ENCODE results near the gene IQCF2.
"Not testable (repeated sequence)": the region's sequence is repeated elsewhere in the genome, so short reads cannot be mapped to it uniquely, and the experiment has no call there.

IQCF2 gene

DNA sequence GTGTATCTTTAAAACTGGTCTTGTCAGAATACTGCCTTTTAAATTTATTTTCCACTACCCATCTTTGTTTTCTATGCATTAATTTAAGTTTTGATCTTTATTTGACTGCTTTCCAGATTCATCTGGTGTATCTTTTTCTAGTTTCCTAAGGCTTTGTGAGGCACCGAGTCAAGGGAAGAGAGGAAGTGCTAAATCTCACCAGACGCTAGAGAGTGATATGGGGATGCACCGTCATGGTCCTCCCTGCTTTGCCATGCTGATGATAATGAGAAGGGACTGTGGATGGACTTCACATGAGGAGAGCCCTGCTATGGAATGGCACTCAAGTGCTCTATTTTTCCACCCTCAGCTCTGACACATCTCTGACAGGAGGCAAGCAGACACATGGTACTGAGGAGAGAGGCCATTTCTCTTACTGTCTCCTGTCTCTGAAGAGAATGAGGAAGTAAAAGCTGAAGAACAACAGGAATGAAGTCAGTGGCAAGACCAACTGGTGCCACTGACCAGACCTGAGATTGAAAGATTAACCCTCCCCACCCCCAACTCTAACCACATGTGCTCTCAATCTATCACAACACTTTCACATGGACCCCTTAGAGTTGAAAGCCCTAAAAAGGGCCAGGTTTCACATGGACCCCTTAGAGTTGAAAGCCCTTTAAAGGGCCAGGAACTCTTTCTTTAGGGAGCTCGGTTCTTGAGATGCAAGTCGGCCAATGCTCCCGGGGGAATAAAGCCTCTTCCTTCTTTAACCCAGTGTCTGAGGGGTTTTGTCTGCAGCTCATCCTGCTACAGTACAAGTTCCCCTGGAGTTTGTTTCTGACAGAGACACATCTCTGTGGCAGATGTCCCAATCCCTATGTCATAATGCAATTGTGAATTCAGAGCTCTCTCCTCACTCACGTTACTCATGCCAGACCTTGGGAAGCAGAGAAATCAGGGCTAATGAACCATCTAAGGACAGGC, at the start of gene IQCF2:
IQCF2 (plus strand) TSS at position 913 of the 963 bp plus-strand sequence. CDS start 52 bp downstream, outside the sequence.
- DNase-seq, result no peak

- no peak for DNase-seq
Measured at GRCh38 chr3:51813539-51813938, 47.9 kb upstream of the IQCF2 start.

GRCh38 chr3:51814034-51814433, 47.4 kb upstream of the IQCF2 start:
- no peak for DNase-seq

DNA sequence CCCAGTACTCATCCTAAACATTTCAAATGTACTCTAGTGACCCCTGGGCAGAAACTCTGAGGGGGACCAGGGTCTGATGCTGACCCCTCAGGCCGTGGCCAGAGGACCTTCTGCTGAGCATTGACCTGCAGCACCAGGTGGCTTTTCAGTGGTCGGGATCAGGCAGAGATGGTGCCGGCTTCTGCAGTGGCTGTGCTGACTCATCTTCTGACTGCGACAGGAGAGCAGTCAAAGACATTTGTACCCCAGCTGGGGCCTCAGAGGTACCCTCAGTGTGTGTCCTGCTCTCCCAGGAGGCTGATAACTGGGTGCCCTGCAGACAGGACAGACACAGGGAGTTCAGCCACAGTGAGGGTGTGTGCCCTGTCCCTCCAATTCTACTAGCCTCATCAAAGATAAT, 45.8 kb upstream of the IQCF2 start:
- no peak for DNase-seq

DNA sequence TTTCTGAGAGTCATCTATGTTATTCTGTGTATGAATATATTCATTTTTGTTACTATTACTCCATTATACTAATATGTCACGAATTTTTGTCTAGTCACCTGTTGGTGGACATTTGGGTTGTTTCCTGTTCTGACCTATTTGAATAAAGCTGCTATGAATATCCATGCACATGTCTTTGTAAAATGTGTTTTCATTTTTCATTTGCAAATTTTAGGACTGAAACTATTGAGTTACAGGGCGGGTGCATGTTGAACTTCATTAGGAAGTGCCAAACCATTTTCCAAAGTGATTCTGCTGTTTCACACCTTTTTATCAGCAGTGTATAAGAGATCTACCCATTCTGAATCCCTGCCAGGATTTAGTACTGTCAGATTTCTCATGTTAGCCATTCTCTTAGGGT, 44.7 kb upstream of the IQCF2 start:
- no peak for DNase-seq

GRCh38 chr3:51817375-51817774, 44.0 kb upstream of the IQCF2 start:
- no peak for DNase-seq

DNA sequence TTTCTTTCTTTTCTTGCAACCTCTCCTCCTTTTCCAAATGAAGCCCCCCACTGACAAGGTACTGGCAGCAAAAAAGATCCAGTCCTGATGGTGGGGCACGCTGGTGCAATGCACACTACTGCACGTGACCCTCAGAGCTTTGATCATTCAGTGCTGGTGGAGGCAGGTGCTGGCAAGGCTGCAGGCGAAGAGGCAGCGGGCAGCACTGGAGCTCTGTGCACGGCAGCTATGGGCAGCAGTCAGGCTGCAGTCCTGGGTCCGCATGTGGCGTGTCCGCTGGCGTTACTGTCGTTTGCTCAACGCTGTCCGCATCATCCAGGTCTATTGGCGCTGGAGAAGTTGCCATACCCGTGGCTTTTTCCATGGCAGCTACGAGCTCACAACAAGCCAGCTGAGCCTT, 42.3 kb upstream of the IQCF2 start:
- no peak for DNase-seq

DNA sequence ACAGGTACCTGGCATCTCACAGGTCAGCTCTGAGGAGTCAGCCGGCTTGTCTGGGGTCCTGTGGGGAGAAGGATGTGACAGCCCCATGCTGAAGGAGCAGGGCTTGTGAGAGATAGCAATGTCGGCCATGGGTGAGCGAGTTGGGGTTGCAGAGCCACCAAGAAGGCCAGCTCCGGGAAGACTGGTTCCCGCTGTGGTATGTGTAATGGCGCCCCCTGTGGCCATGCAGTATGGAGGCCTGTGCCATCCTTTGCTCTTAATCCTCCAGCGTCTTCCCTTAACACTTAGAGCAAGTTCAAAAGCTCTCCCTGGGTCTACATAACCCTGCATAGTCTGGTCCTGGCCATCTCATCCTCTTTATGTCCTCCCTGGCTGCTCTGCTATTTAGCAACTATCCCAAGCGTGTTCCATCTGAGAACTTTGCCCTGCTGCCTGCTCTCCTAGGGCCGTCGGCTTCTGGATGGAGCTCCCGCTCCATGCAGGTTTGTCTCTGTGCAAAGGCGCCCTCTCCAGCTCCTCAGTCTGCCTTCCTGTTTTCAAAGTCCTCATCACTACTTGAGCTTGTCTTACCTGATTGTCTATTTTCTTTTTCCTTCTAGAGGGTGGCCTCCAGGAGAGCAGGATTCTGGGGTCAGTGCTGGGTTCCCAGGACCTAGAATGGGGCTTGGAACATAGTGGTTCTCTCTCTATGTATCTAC, 41.6 kb upstream of the IQCF2 start:
- DNase-seq, result no peak

DNA sequence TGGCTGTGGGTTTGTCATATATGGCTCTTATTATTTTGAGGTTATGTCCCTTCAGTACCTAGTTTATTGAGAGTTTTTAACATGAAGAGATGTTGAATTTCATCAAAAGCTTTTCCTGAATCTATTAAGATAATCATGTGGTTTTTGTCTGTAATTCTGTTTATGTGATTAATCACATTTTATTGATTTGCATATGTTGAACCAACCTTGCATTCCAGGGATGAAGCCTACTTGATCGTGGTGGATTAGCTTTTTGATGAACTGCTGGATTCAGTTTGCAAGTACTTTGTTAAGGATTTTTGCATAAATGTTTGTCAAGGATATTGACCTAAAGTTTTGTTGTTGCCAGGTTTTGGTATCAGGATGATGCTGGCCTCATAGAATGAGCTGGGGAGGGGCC, 33.1 kb upstream of the IQCF2 start:
- DNase-seq, result no peak

DNA sequence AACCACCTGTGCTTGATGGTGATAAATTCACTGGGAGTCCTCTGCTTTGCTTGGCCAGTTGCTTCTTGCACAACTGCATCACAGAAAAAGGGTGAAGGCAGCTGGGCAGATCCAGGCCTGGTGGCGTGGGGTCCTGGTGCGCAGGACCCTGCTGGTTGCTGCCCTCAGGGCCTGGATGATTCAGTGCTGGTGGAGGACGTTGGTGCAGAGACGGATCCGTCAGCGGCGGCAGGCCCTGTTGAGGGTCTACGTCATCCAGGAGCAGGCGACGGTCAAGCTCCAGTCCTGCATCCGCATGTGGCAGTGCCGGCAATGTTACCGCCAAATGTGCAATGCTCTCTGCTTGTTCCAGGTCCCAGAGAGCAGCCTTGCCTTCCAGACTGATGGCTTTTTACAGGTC, 31.1 kb upstream of the IQCF2 start:
- no peak for DNase-seq

DNA sequence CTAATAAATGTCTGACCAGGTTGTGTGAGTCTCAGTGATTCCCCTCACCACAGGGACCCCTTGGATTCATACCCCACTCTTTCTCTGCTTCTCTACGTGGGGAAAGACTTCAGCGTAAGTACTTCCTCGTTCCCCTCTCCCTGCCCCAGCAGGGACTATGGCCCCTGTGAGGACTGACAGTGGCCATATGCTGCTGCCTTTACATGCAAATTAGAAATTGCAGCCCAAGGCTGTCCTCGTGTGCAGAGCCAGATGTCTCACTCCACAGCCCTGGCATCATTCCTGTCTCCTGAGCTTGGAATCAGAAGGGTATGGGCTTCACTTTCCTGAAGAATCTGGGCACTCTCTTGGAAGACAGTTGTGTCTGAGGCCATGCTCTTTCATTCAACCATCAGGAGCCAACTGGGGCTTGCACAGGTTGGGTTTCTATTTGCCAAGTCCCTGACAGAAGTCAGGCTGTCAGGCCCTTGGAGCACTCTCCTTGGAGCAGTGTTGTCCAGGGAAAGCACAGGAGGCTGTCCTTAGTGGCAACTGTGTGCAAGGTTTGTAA, 30.5 kb upstream of the IQCF2 start:
- DNase-seq, result no peak

DNA sequence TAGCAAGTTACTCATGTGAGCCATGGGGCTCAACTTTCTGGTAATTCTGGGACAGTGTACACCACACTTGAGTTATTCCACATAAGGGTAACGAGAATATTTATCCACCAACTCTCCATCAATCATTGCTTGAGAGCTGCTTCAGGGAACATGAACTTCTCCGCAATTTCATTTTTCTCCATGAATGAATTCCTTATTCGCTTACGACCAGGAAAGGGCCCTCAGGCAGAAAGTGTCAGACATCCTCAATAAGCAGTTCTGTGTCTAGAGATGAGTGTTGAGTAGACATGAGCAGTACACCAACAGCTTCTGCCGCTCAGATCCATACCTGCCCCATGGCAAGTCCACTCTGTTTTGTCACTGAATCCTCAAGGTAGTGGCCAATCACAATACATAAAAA, 24.8 kb upstream of the IQCF2 start:
- DNase-seq, result no peak

DNA sequence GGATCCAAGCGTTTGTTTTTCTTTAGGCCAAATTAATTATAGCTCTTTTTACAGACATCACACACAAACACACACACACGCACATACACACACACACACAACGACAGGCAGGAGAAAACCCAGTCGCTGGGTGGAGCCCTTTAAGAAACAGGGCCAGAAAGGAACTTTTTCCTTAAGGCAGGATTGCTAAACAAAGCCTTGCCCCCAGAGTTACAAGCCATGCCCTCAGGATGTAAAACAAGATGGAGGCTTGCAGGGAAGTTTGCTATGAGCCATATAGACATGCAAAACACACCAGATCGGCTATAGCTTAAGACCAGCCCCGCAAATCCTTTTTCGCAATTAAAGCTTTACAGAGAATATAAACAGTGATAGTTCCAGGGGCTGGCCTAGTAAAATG, 16.3 kb upstream of the IQCF2 start:
- DNase-seq, result no peak

DNA sequence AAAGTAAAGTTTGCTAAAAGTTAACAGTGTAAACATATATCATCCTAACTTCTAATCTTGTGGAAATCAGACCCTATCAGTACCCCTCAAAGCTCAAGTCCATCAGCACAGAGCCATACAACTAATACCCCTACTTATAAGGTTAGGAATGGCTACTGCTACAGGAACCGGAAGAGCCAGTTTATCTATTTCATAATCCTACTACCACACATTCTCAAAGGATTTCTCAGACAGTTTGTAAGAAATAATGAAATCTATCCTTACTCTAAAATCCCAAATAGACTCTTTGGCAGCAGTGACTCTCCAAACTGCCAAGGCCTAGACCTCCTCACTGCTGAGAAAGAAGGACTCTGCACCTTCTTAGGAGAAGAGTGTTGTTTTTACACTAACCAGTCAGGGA, 6.0 kb upstream of the IQCF2 start:
- DNase-seq, result not testable (repeated sequence)

- no peak for DNase-seq
Measured at GRCh38 chr3:51862886-51863285, 1.5 kb downstream of the IQCF2 start.

- DNase-seq, result not testable (repeated sequence)
Measured at GRCh38 chr3:51868896-51869295, 7.5 kb downstream of the IQCF2 start.

DNA sequence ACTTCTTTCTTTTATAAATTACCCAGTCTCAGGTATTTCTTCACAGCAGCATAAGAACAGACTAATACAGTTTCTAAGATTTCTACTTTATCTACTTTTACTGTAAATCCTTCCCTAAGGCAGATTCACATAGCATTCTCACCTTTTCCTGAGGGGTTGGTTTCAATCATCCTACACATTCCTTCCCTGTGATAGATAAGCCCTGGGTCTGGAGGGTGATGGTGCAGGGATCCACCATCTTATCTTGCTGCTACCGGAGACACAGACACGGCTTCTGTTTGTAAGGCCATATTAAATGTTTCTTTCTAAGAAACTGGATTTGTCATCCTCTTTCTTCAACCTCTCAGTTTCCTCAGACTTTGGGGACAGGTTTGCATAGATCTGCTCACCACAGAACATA, 7.9 kb downstream of the IQCF2 start:
- DNase-seq, result no peak

DNA sequence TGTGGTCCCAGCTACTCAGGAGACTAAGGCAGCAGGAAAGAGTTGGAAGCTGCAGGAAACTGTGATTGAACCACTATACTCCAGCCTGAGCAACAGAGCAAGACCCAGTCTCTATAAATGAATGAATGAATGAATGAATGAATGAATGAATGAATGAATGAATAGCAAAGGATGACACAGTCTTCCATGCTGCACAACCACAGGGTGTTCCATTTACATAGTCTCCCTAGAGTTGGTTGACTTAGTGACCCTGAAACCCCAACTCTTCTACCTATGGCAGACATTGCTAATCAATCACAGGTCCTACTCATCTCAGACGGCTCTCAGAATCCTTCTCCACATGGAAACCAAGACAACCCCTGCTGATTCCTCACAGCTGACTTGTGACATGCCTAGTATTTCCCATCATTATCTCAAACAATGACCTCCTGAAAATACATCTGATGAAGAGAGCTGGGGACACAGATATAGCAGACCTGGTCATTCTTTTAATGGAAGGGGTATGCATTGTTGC, 11.9 kb downstream of the IQCF2 start:
- DNase-seq, result no peak

DNA sequence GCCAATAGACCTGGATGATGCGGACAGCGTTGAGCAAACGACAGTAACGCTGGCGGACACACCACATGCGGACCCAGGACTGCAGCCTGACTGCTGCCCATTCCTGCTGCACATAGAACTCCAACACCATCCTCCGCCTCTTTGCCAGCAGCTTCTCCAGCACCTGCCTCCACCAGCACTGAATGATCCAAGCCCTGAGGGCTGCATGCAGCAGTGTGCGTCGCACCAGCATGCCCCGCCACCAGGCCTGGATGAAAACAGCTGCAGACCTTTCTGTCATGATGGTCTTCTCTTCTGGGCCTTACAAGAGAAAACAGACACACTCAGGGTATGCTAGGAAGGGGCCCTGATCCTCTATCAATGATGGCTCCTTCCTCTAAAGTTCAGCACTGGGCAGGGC, 12.5 kb downstream of the IQCF2 start:
- DNase-seq, result no peak

DNA sequence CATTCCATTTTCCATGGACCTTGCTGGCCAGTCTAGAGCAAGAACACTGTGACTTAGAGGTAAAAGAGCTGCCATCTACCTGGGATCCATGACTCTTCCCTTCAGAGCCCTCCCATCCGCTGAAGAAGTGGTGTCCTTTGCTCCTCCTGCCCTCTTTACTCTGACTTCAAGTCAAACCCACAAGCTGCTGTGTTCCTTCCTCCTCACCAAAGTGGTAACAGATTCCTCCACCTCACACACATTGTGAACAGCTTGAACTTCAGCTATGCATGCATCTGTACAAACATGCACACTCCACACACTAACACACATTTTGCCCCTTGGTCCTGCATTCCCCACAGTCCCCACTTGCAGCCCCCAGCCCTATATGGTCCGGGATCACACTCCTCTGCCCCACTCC, 13.0 kb downstream of the IQCF2 start:
- no peak for DNase-seq

DNA sequence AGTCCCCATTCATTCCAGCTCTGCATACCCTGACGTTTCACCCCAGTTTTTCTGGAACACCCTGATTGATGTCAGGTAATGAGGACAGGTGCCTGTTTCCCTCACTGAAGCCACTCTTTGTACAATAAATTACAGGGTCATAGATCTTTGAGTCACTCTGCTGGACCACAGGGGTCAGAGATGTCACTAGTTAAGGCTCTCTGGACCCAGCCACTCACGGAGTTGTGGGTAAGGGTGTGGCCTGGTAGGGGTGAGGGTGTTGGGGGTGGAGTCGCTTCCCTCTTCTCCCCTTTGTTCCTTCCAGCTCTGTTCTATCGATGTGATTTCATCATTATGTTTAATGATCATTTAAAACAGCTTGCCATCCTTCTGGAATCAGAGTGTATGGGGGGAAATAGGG, 13.5 kb downstream of the IQCF2 start:
- DNase-seq, result no peak

- no peak for DNase-seq
Measured at GRCh38 chr3:51875501-51875900, 14.1 kb downstream of the IQCF2 start, which contains the start of gene IQCF5. Gene IQCF5 (minus strand): TSS chr3:51875601. CDS start chr3:51875531, 70 bp downstream.

DNA sequence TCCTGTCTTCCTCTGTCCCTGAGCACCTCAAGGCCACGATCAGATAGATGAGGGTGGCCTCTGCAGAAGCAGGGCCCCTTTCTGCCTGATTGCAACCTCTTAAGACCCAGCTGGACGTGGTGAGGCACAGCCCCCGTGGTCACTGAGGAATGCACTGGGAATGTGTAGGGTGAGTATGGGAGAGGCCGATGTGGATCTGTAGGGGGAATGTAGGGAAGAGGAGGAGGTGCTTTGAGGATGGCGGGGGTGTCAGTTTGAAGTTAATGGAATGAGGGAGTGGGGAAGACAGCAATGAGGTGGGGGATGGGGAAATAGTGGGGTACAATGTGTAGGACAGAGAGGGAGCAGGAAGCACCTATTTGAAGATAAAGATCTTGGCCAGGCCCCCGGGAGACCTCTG, 14.8 kb downstream of the IQCF2 start:
- DNase-seq, result no peak

DNA sequence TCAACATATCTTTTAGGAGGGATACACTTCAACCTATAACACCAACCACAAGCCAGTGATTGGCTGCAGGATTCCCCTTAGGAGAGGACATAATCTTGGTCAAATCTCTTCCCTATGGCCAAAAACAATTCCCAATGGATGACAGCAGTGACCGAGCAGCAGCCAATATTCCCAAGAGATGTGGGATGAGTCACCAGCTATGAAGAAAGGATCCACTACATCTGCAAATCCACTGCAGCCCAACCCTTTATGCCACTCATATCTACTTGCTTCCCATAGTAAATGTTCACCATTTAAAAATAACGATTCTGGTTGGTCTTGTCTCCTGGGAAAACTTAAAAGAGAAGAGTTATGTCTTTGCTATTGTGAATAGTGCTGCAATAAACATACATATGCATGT, 18.5 kb downstream of the IQCF2 start:
- no peak for DNase-seq
